HG03064 (cell line): ENCODE data around the gene ABLIM3.
"Not testable (repeated sequence)": the region's sequence is repeated elsewhere in the genome, so short reads cannot be mapped to it uniquely, and the experiment has no call there.

Experiments used
- ATAC-seq: cut with Tn5 transposase; IDR thresholded peaks from one replicate; pipeline ENCODE4 v1.9.1; 2021; ENCODE audit warnings: low read depth; ENCODE audit not compliant: unreplicated experiment

ABLIM3 gene

DNA sequence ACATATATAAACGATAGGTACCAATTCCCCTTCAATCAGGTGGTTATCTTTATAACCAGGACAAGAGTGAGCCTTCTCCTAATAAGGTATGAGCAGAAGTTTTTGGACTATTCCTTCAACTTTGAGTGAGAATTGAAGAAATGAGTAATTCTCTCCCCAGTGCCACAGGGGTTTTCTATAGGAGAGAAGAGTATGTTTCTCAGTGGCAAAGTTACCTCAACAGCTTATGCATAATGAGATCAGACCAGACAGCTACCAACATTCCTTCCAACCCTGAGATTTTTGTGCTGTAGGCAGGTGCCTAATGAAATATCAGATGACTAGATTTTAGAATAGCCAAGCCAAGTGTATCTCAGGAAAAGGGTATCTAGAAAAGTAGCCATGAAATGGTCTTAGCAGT, 40.9 kb downstream of the ABLIM3 start:
- ATAC-seq, result no peak

DNA sequence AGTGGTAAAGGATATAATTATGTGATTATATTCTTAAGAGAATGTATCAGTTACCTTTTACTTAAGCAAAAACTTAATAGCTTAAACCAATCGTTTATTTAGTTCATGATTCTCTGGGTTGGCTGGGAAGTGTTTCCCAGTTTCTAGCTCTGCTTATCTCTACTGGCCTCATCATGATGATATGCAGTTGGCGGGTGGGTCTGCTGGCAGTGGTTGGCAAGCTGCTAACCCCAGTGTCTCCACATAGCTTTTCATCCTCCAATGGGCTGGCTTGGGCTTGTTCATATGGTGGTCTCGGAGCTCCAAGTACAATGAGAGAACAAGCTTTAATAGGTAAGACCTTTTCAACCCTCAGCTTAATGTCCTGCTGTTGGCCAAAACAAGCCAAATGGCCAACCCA, 43.8 kb downstream of the ABLIM3 start:
- no peak for ATAC-seq

DNA sequence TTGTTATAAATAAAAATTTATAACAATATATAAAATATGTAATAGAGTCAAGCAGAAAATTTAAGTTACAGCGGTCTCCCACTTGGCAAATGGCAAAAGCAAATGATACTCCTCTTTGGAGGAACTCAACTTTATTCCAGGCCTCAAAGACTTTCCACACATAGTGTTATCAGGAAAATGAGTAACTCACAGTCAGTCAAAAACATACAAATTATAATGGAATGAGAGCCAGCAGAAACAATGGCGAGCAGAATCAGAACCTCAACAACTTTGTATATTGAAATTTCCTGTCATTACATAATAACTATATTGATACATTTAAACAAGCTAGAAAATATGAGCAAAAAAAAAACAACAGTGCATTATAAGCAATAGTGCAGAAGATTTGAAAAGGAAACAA, 45.2 kb downstream of the ABLIM3 start:
- no peak for ATAC-seq

- not testable (repeated sequence) for ATAC-seq
Measured at GRCh38 chr5:149187617-149188016, 46.3 kb downstream of the ABLIM3 start.

- no peak for ATAC-seq
Measured at GRCh38 chr5:149188383-149188782, 47.1 kb downstream of the ABLIM3 start.

GRCh38 chr5:149195337-149195887, 54.1 kb downstream of the ABLIM3 start:
- ATAC-seq, result no peak

GRCh38 chr5:149195962-149196361, 54.7 kb downstream of the ABLIM3 start:
- no peak for ATAC-seq

GRCh38 chr5:149198148-149198547, 56.9 kb downstream of the ABLIM3 start:
- ATAC-seq, result no peak

DNA sequence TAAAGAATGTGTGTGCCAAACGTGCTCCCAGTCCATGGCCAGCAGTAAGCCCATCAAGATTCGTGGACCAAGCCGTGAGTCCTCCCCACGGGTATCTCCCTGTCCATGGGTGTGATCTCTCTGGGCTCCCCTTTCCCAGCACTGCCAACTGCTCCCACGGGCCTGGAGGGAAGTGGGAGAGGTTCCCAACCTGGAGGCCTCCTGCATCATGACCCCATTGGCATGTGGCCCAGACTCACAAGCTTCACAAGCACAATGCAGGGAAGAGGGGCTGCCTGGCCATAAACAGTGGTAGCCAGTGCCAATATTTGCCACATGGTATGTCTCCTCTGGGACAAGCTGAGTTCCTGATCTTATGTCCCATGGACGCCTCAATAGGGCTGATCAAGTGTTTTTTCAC, 59.1 kb downstream of the ABLIM3 start:
- ATAC-seq, result no peak

- no peak for ATAC-seq
Measured at GRCh38 chr5:149201121-149201637, 59.9 kb downstream of the ABLIM3 start.

- no peak for ATAC-seq
Measured at GRCh38 chr5:149202910-149203451, 61.7 kb downstream of the ABLIM3 start.

GRCh38 chr5:149203921-149204441, 62.7 kb downstream of the ABLIM3 start:
- no peak for ATAC-seq

DNA sequence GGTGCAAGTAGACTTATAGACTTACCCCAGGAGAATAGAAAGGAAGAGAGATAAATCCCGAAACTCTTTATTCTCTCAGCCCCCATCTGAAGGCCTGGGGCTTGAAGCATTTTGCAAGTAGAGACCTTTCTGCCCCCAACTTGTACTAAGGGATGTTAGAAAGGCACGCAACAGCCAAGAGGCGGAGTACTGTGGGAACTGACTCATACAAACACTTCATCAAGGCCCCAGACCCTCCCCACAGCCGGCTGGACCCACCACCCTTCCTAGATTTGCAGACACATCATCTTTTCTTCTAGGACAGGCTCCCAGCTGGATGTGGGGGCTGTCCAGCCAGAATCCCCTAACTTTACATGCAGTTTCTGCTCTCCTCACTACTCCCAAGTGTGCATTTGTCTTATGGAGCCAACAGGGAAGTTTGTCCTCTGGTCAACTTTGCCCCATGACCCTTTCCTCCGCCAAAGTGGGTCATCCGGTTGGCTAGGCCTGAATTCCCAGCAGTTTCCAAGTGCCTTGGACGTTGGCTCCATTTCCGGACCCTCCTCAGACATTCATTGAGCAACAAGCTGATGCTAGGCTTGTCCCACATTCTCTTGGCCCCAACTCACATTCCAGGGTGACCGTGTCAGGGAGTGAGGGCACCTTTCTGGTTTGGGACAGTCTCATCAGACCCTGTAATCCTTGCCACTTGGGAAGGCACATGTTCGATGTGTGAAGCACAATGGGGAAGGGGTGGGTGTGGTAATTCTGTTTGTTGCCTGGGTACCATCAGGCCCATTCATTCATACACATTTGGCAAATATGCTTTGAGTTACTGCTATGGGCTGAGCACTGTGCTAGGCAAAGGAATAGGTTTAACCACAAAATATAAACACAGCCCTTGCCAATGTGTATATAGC, 64.6 kb downstream of the ABLIM3 start:
- ATAC-seq, result no peak

- no peak for ATAC-seq
Measured at GRCh38 chr5:149206524-149207141, 65.3 kb downstream of the ABLIM3 start.

GRCh38 chr5:149207831-149208230, 66.5 kb downstream of the ABLIM3 start:
- ATAC-seq, result no peak

- ATAC-seq, result no peak
Measured at GRCh38 chr5:149210225-149210624, 68.9 kb downstream of the ABLIM3 start.

DNA sequence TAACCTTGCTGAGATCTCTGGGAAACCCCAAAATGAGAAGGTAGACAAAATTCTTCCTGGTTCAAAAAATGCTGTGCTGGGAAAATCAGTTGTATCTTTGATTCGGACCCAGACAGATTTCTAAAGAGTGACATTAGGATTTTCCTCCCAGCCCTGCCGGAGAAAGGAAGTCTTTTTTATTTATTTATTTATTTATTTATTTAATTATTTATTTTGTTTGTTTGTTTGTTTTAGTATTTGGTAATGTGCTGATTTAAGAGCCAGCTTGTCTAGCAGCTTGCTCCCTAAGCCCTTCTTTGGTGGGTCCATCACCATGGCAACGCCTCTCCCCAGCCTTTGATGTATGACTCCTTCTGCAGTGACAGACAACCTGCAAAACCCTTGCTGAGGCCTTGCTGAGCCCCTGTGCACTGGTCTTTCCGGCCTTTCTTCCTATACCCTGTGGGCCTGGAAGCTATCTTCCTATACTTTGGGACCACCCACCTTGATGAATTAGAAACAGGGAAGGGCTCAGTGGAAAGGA, 69.7 kb downstream of the ABLIM3 start:
- ATAC-seq, result no peak

DNA sequence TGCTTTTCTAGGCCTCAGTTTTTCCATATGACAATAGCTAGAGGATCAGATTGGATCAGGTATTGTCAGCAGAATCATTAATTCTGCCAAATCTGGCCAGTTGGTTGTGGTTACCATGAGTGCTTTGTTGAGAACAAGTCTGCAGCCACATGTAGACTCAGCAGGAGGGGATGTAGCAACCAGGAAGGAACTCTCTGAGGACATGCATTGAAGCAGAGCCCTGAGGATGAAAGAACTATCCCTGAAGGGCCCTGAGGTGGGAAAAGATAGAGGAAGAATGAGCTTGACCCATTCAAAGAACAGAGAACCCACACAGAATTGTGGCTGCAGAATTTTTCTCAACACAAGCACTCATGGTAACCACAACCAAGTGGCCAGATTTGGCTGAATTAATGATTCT, 70.3 kb downstream of the ABLIM3 start:
- ATAC-seq, result no peak

GRCh38 chr5:149212198-149212951, 71.1 kb downstream of the ABLIM3 start:
- no peak for ATAC-seq

GRCh38 chr5:149213264-149213880, 72.1 kb downstream of the ABLIM3 start:
- ATAC-seq, result no peak
